Smooth muscle cell (in vitro differentiated cells): Measurements from ENCODE around the gene LYPD6. TPM values are rescaled to one million over a fixed set of nuclear protein-coding genes. Genes with fewer than 3 reads are reported as not detected.

ENCODE experiments used
- DNase-seq: peaks from one replicate; lab custom pipeline; 2025; ENCODE audit not compliant: unreplicated experiment; lab: John Stamatoyannopoulos, UW
- H2AFZ ChIP-seq: fragments of 200-600 bp; sonication (generic); 2 replicates; pipeline ENCODE4 v1.6.0; 2016; ENCODE audit warnings: antibody characterized with exemption, low read depth, mild to moderate bottlenecking
- H3F3A ChIP-seq: fragments of 200-600 bp; sonication (generic); 2 replicates; pipeline ENCODE4 v1.6.0; 2017; ENCODE audit warnings: antibody characterized with exemption, low read depth
- H3K27ac ChIP-seq: fragments of 200-600 bp; sonication (generic); 2 replicates; pipeline ENCODE4 v1.5.1; 2016; ENCODE audit warnings: low read depth, mild to moderate bottlenecking
- H3K27me3 ChIP-seq: fragments of 200-600 bp; sonication (generic); 2 replicates; pipeline ENCODE4 v1.6.1; 2016; ENCODE audit warnings: low read depth, mild to moderate bottlenecking
- H3K36me3 ChIP-seq: fragments of 200-600 bp; sonication (generic); 2 replicates; pipeline ENCODE4 v1.5.1; 2016; ENCODE audit warnings: low read depth
- H3K4me1 ChIP-seq: fragments of 200-600 bp; sonication (generic); 2 replicates; pipeline ENCODE4 v1.5.1; 2016; ENCODE audit warnings: low read depth
- H3K4me2 ChIP-seq: fragments of 200-600 bp; sonication (generic); 2 replicates; pipeline ENCODE4 v1.6.0; 2016; ENCODE audit warnings: mild to moderate bottlenecking
- H3K4me3 ChIP-seq: fragments of 200-600 bp; sonication (generic); 2 replicates; pipeline ENCODE4 v1.5.1; 2016; ENCODE audit warnings: mild to moderate bottlenecking
- H3K79me2 ChIP-seq: fragments of 200-600 bp; sonication (generic); 2 replicates; pipeline ENCODE4 v1.6.0; 2016; ENCODE audit warnings: low read depth, mild to moderate bottlenecking
- H3K9ac ChIP-seq: fragments of 200-600 bp; sonication (generic); 2 replicates; pipeline ENCODE4 v1.6.0; 2016; ENCODE audit warnings: low read depth
- H3K9me3 ChIP-seq: fragments of 200-600 bp; sonication (generic); replicated peaks from 2 replicates; pipeline ENCODE4 v1.5.1; 2016; ENCODE audit warnings: low read depth
- H4K20me1 ChIP-seq: fragments of 200-600 bp; sonication (generic); 2 replicates; pipeline ENCODE4 v1.6.0; 2016; ENCODE audit warnings: low read depth
- CTCF ChIP-seq: fragments of 200-600 bp; sonication (generic); IDR thresholded peaks from 2 replicates; pipeline ENCODE4 v1.5.1; 2017; ENCODE audit warnings: borderline replicate concordance, mild to moderate bottlenecking, antibody characterized with exemption; ENCODE audit not compliant: insufficient read depth, poor library complexity, severe bottlenecking
- WGBS: methylation state at CpG from one replicate; pipeline ENCODE4 v1.1.7; 2016; ENCODE audit warnings: low lambda C conversion rate; 5-methylcytosine and 5-hydroxymethylcytosine counted together
- polyA plus RNA-seq: library from polyadenylated mRNA; unstranded; fragments of >200 nt; fragmentation: Nextera tagmentation; extraction: Ambion mirVana; gene quantifications from 2 replicates; pipeline ENCODE4 v1.2.1, GENCODE V29; 2016
- total RNA-seq: library from RNA; depleted of rRNA; stranded (reverse); fragments of >200 nt; gene quantifications from 2 replicates; pipeline ENCODE4 v1.2.3, GENCODE V29; 2014

LYPD6 gene
- total and polyA plus RNA-seq, 2 experiments from 2014 or later, result 1.6 to 9.8 TPM

DNA sequence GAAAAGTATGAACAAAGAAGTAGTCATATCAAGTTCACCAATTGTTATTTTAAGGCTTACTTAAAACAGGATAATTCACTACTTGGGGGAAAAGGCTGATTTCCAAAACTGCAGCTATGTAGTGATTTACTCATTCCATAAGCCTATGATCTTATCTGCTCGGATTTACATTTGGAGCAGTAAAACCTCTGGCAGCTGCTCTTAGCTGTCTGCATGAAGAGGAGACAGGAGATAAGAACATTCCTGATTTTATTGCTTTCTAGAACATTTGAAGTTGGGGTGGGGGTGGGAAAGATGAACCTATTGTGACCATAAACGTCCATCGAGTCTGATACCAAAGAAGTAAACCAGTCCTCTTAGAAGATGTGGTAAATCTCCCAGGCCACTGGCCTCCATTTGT is 136.2 kb downstream of the LYPD6 start:
- Histone ChIP-seq H3F3A (peaks cover 12% of the 10 kb centered on the region), H3K4me1 (peaks cover 8% of the 10 kb centered on the region), H2AFZ (no peak overlapping the region), H3K79me2 (no peaks in the 10 kb centered on the region), H3K36me3 (no peaks in the 10 kb centered on the region), H3K4me2 (peak overlapping the region; percentile 76), H3K4me3 (no peak overlapping the region), H3K9me3 (no peaks in the 10 kb centered on the region), H3K27ac (peak overlapping the region; percentile 18), H4K20me1 (no peaks in the 10 kb centered on the region), H3K27me3 (no peaks in the 10 kb centered on the region), H3K9ac (no peak overlapping the region)
- TF ChIP-seq CTCF, result no peak
- no peak for DNase-seq
- WGBS, result 0% methylated on average over 3 of the region's 3 CpGs

DNA sequence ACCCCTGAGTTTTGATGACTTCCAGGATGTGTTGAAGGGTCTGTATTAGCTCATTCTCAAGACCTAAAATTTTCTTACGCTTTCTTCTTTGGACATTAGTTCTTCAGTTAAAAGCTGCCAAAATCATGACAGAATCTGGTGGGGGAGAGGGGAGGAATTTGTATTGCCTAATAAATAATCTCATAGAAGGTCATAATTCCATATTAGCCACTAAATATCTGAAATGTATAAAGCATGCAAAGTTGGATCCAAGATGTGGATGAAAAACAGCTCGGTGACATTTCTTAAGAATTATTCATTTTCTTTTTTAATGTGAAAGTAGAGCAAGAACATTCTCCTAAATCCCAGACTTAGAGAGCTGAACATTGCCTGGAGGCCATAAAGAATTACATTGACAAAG is 137.0 kb downstream of the LYPD6 start:
- H3K4me2 ChIP-seq, result peak overlapping the region; percentile 76
- H3K79me2 ChIP-seq, result no peaks in the 10 kb centered on the region

DNA sequence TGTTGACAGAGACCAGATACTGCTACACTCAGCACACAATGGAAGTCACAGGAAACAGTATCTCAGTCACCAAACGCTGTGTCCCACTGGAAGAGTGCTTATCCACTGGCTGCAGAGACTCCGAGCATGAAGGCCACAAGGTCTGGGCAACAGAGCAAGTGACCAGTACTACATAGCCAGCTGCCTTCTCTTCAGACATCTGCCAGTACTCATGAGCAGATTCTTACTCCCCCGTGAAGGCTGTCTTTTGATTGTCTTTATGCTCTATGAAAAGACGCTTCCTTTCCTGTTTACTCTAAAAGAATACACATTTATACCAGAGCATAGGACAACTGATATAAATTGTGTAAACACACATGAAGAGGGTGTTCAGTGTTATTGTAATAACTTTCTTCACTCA is 138.2 kb downstream of the LYPD6 start:
- no peak for TF ChIP-seq CTCF
- Histone ChIP-seq H3K9ac (no peak overlapping the region), H3K9me3 (no peaks in the 10 kb centered on the region), H3K27me3 (no peaks in the 10 kb centered on the region), H3K79me2 (no peaks in the 10 kb centered on the region), H3K4me1 (peaks cover 8% of the 10 kb centered on the region), H3K36me3 (no peaks in the 10 kb centered on the region), H3K4me3 (no peak overlapping the region), H3K27ac (no peak overlapping the region), H3K4me2 (no peak overlapping the region), H2AFZ (no peak overlapping the region), H3F3A (peaks cover 12% of the 10 kb centered on the region), H4K20me1 (no peaks in the 10 kb centered on the region)
- WGBS, result 49% methylated on average over 4 of the region's 4 CpGs
- DNase-seq, result no peak

More for the DNA sequence above, 137.0 kb downstream of the LYPD6 start:
- H3K27me3 ChIP-seq, result no peaks in the 10 kb centered on the region
- peaks cover 12% of the 10 kb centered on the region for H3F3A ChIP-seq
- no peaks in the 10 kb centered on the region for H4K20me1 ChIP-seq
- no peak for DNase-seq
- 32% methylated on average over 2 of the region's 2 CpGs for WGBS
- peak overlapping the region; percentile 18 for H3K27ac ChIP-seq
- peaks cover 8% of the 10 kb centered on the region for H3K4me1 ChIP-seq
- H3K4me3 ChIP-seq, result no peak overlapping the region
- no peak overlapping the region for H3K9ac ChIP-seq
- no peaks in the 10 kb centered on the region for H3K9me3 ChIP-seq
- no peaks in the 10 kb centered on the region for H3K36me3 ChIP-seq
- no peak overlapping the region for H2AFZ ChIP-seq
- TF ChIP-seq CTCF, result no peak

GRCh38 chr2:149470046-149470445 is 139.7 kb downstream of the LYPD6 start:
- no peaks in the 10 kb centered on the region for H3K79me2 ChIP-seq
- H3K9ac ChIP-seq, result no peak overlapping the region
- H3K27me3 ChIP-seq, result no peaks in the 10 kb centered on the region
- no peak overlapping the region for H2AFZ ChIP-seq
- no peak for TF ChIP-seq CTCF
- DNase-seq, result no peak
- 98% methylated on average over 7 of the region's 7 CpGs for WGBS
- no peaks in the 10 kb centered on the region for H3K9me3 ChIP-seq
- H3F3A ChIP-seq, result peaks cover 12% of the 10 kb centered on the region
- H4K20me1 ChIP-seq, result no peaks in the 10 kb centered on the region
- no peak overlapping the region for H3K27ac ChIP-seq
- no peak overlapping the region for H3K4me2 ChIP-seq
- no peak overlapping the region for H3K4me3 ChIP-seq
- H3K36me3 ChIP-seq, result no peaks in the 10 kb centered on the region
- H3K4me1 ChIP-seq, result peaks cover 8% of the 10 kb centered on the region
